Fibroblast of villous mesenchyme (primary cell): Measurements from ENCODE around the gene RHBDL3. TPM values are rescaled to one million over a fixed set of nuclear protein-coding genes. Genes with fewer than 3 reads are reported as not detected.

ENCODE experiments used
- DNase-seq: peaks from one replicate; pipeline ENCODE4 v3.0.0-alpha.2; 2010; ENCODE audit warnings: low read depth
- H3K4me3 ChIP-seq: 2 replicates; pipeline ENCODE4 v1.5.1; 2011; ENCODE audit warnings: low read depth, mild to moderate bottlenecking, low read length
- total RNA-seq: library from RNA; depleted of rRNA; stranded (reverse); fragments of >200 nt; gene quantifications from 2 replicates; pipeline ENCODE4 v1.2.3, GENCODE V29; 2012
- TF ChIP-seq, protein P1 (sequence below): IDR thresholded peaks from 2 replicates; pipeline ENCODE4 v1.5.1; 2012; ENCODE audit warnings: low read depth, mild to moderate bottlenecking, low read length; ENCODE audit not compliant: insufficient read depth

Gene RHBDL3
- total RNA-seq, 1 donor: not detected

- no peak for DNase-seq
- TF ChIP-seq, protein P1, sequence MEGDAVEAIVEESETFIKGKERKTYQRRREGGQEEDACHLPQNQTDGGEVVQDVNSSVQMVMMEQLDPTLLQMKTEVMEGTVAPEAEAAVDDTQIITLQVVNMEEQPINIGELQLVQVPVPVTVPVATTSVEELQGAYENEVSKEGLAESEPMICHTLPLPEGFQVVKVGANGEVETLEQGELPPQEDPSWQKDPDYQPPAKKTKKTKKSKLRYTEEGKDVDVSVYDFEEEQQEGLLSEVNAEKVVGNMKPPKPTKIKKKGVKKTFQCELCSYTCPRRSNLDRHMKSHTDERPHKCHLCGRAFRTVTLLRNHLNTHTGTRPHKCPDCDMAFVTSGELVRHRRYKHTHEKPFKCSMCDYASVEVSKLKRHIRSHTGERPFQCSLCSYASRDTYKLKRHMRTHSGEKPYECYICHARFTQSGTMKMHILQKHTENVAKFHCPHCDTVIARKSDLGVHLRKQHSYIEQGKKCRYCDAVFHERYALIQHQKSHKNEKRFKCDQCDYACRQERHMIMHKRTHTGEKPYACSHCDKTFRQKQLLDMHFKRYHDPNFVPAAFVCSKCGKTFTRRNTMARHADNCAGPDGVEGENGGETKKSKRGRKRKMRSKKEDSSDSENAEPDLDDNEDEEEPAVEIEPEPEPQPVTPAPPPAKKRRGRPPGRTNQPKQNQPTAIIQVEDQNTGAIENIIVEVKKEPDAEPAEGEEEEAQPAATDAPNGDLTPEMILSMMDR: no peak
- H3K4me3 ChIP-seq: no peak overlapping the region
Observed at GRCh38 chr17:32274101-32274500, 8.5 kb downstream of the RHBDL3 start.

DNA sequence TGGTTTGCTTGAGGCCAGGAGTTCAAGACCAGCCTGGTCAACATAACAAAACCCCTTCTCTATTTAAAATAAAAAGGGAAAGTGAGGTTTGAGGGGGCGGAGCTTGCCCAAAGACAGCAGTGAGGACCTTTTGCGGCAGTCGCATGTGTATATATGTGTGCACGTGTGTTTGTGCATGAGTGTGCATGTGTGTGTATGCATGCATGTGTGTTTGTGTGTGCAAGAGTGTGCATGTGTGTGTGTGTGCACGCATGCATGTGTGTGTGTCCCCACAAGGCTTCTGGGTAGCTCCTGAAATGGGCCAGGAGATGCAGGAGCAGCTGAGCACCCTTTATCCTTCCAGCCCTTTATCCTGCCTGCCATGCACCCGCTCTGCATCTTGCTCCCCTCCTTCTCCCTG is 9.0 kb downstream of the RHBDL3 start:
- no peak for DNase-seq
- no peak overlapping the region for H3K4me3 ChIP-seq
- TF ChIP-seq, protein P1: no peak

GRCh38 chr17:32275060-32276042 is 9.7 kb downstream of the RHBDL3 start:
- no peak overlapping the region for H3K4me3 ChIP-seq
- TF ChIP-seq, protein P1: peak; percentile 4
- peak; percentile 71 for DNase-seq

DNA sequence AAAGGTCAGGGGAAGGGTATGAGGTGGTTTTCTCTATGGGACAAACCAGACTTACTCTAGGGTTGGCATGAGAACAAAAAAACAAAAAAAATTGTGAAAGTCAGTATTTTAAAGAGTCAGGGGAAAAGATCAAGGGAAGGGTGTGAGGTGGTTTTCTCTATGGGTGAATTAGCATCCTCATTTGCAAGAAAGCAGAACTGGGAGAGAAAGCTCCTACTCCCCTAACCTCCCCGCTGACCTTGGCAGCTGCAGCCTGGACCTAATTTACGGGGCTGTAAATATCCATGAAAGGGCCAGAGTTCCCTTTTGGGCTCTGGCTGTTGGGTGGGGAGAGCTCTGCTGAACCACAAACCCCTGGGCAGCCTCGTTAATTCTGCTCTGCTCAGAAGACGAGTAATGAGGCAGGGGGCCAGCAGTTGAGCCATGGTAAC is 10.6 kb downstream of the RHBDL3 start:
- TF ChIP-seq, protein P1: no peak
- H3K4me3 ChIP-seq: no peak overlapping the region
- no peak for DNase-seq

DNA sequence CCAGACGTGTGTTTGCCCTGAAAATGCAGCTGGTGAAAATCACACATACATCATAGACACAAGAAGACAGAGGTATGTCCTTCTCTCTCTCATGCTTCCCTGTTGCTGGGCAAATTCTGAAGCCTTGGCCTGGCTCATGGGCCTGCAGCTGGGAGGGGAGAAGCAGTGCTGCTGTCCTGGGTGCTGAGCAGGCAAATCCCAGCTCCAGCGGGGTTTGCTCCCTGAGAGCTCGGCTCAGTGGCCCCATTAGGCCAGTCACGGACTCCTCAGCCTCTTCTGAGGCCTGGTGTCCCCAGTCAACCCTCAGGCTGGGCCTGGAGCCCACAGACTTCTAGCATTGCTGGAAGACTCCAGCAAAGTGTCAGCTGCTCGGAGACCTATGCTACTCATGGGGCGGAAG is 11.7 kb downstream of the RHBDL3 start:
- TF ChIP-seq, protein P1: no peak
- DNase-seq: peak; percentile 42

GRCh38 chr17:32278815-32279214 is 13.2 kb downstream of the RHBDL3 start:
- DNase-seq: no peak
- TF ChIP-seq, protein P1: no peak
- no peak overlapping the region for H3K4me3 ChIP-seq

More for the DNA sequence above, 11.7 kb downstream of the RHBDL3 start:
- no peak overlapping the region for H3K4me3 ChIP-seq
